Measurements from ENCODE around the gene GAK.

Gene GAK

GRCh38 chr4:823761-824460 is 108.2 kb downstream of the GAK start:
- no peak for DNase-seq (ENCODE audit: low read depth)
- TF ChIP-seq CTCF (conservative IDR thresholded peaks at IDR 0.05; ENCODE audit: control insufficient read depth, insufficient read depth, low read depth, low read length) = no peak
- no peak overlapping the region for H3K4me3 ChIP-seq (ENCODE audit: control insufficient read depth, low read depth, low read length)

GRCh38 chr4:823176-823760 is 108.8 kb downstream of the GAK start:
- H3K4me3 ChIP-seq (ENCODE audit: control insufficient read depth, low read depth, low read length) = no peak overlapping the region
- TF ChIP-seq CTCF (conservative IDR thresholded peaks at IDR 0.05; ENCODE audit: control insufficient read depth, insufficient read depth, low read depth, low read length) = no peak
- DNase-seq (ENCODE audit: low read depth) = no peak

- no peak for DNase-seq (ENCODE audit: low read depth)
- TF ChIP-seq CTCF (conservative IDR thresholded peaks at IDR 0.05; ENCODE audit: control insufficient read depth, insufficient read depth, low read depth, low read length) = no peak
- H3K4me3 ChIP-seq (ENCODE audit: control insufficient read depth, low read depth, low read length) = no peak overlapping the region
Observed at GRCh38 chr4:822361-823175, 109.5 kb downstream of the GAK start.

GRCh38 chr4:821631-822030 is 110.5 kb downstream of the GAK start:
- no peak overlapping the region for H3K4me3 ChIP-seq (ENCODE audit: control insufficient read depth, low read depth, low read length)
- TF ChIP-seq CTCF (conservative IDR thresholded peaks at IDR 0.05; ENCODE audit: control insufficient read depth, insufficient read depth, low read depth, low read length) = no peak
- DNase-seq (ENCODE audit: low read depth) = no peak

GRCh38 chr4:821181-821591 is 110.9 kb downstream of the GAK start:
- no peak for DNase-seq (ENCODE audit: low read depth)
- TF ChIP-seq CTCF (conservative IDR thresholded peaks at IDR 0.05; ENCODE audit: control insufficient read depth, insufficient read depth, low read depth, low read length) = no peak
- no peak overlapping the region for H3K4me3 ChIP-seq (ENCODE audit: control insufficient read depth, low read depth, low read length)

- TF ChIP-seq CTCF (conservative IDR thresholded peaks at IDR 0.05; ENCODE audit: control insufficient read depth, insufficient read depth, low read depth, low read length) = no peak
- no peak overlapping the region for H3K4me3 ChIP-seq (ENCODE audit: control insufficient read depth, low read depth, low read length)
- DNase-seq (ENCODE audit: low read depth) = no peak
Observed at GRCh38 chr4:820230-821172, 111.6 kb downstream of the GAK start.
